Measurements from ENCODE around the gene C1orf167. TPM values are rescaled to one million over a fixed set of nuclear protein-coding genes. Genes with fewer than 3 reads are reported as not detected.

The C1orf167 gene
- total RNA-seq, 2 donors from 2014 or later: 2.1 to 2.3 TPM

GRCh38 chr1:11753555-11754208 is 8.3 kb upstream of the C1orf167 start:
- intact Hi-C loops (cut with DNase I): no loop called here
- no peak for DNase-seq (ENCODE audit: low spot score)

- DNase-seq (ENCODE audit: low spot score): no peak
- intact Hi-C loops (cut with DNase I): no loop called here
These were observed 4.9 kb upstream of the C1orf167 start for GRCh38 chr1:11757047-11757446.

- DNase-seq (ENCODE audit: low spot score): no peak
- intact Hi-C loops (cut with DNase I): no loop called here
These were observed 2.2 kb upstream of the C1orf167 start for GRCh38 chr1:11759791-11760190.

GRCh38 chr1:11761285-11761684 is 708 bp upstream of the C1orf167 start:
- intact Hi-C loops (cut with DNase I): no loop called here
- DNase-seq (ENCODE audit: low spot score): no peak

GRCh38 chr1:11764115-11764514 is 2.1 kb downstream of the C1orf167 start:
- no peak for DNase-seq (ENCODE audit: low spot score)

GRCh38 chr1:11764519-11764918 is 2.5 kb downstream of the C1orf167 start:
- intact Hi-C loops (cut with DNase I): no loop called here
- DNase-seq (ENCODE audit: low spot score): no peak

More at GRCh38 chr1:11764115-11764514, 2.1 kb downstream of the C1orf167 start:
- intact Hi-C loops (cut with DNase I): no loop called here

GRCh38 chr1:11765661-11766428 is 3.9 kb downstream of the C1orf167 start:
- intact Hi-C loops (cut with DNase I): no loop called here
- no peak for DNase-seq (ENCODE audit: low spot score)

GRCh38 chr1:11766429-11766776 is 4.4 kb downstream of the C1orf167 start:
- intact Hi-C loops (cut with DNase I): no loop called here

GRCh38 chr1:11767922-11768704 is 6.1 kb downstream of the C1orf167 start:
- DNase-seq (ENCODE audit: low spot score): no peak
- intact Hi-C loops (cut with DNase I): no loop called here

More at GRCh38 chr1:11766429-11766776, 4.4 kb downstream of the C1orf167 start:
- DNase-seq (ENCODE audit: low spot score): no peak

- DNase-seq (ENCODE audit: low spot score): no peak
- intact Hi-C loops (cut with DNase I): no loop called here
These were observed 6.8 kb downstream of the C1orf167 start for GRCh38 chr1:11768821-11769220.

- DNase-seq (ENCODE audit: low spot score): no peak
- intact Hi-C loops (cut with DNase I): no loop called here
These were observed 7.3 kb downstream of the C1orf167 start for GRCh38 chr1:11769274-11769673.

GRCh38 chr1:11770011-11770410 is 8.0 kb downstream of the C1orf167 start:
- DNase-seq (ENCODE audit: low spot score): no peak
- intact Hi-C loops (cut with DNase I): no loop called here

GRCh38 chr1:11771481-11772043 is 9.6 kb downstream of the C1orf167 start:
- intact Hi-C loops (cut with DNase I): no loop called here

GRCh38 chr1:11772458-11772857 is 10.5 kb downstream of the C1orf167 start:
- intact Hi-C loops (cut with DNase I): no loop called here
- DNase-seq (ENCODE audit: low spot score): no peak

More at GRCh38 chr1:11771481-11772043, 9.6 kb downstream of the C1orf167 start:
- DNase-seq (ENCODE audit: low spot score): no peak

- DNase-seq (ENCODE audit: low spot score): no peak
- intact Hi-C loops (cut with DNase I): no loop called here
These were observed 12.8 kb downstream of the C1orf167 start for GRCh38 chr1:11774753-11775152.

- intact Hi-C loops (cut with DNase I): no loop called here
- no peak for DNase-seq (ENCODE audit: low spot score)
These were observed 15.8 kb downstream of the C1orf167 start for GRCh38 chr1:11777658-11778322.

- intact Hi-C loops (cut with DNase I): no loop called here
- DNase-seq (ENCODE audit: low spot score): no peak
These were observed 16.3 kb downstream of the C1orf167 start for GRCh38 chr1:11778336-11778735.

GRCh38 chr1:11778844-11779623 is 17.0 kb downstream of the C1orf167 start:
- no peak for DNase-seq (ENCODE audit: low spot score)
- intact Hi-C loops (cut with DNase I): no loop called here
